HG02642 (cell line): ENCODE data around the gene FTCD.
"Not testable (repeated sequence)": the region's sequence is repeated elsewhere in the genome, so short reads cannot be mapped to it uniquely, and the experiment has no call there.

Source experiments
- ATAC-seq: cut with Tn5 transposase; IDR thresholded peaks from one replicate; pipeline ENCODE4 v1.9.1; 2021; ENCODE audit warnings: mild to moderate bottlenecking; ENCODE audit not compliant: unreplicated experiment, poor library complexity

Gene FTCD

GRCh38 chr21:46171996-46172862 is 16.9 kb upstream of the FTCD start:
- ATAC-seq = no peak

DNA sequence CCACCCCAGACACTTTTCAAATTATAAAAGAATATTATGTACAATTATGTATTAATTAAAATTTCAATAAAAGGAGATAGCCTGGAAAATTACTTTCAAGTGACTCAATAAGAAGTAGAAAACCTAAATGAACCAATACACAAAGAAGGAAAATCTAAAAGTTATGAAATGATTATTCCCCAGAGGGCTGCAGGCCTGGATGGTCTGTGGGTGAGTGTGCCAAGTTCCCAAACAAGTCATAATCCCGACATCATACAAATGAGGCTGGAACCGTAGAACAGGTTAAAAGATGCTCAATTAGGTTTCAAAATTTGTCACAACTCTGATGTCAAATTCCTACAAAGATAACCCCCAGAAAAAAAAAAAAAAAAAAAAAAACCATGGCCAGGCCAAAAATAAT is 16.2 kb upstream of the FTCD start:
- no peak for ATAC-seq

DNA sequence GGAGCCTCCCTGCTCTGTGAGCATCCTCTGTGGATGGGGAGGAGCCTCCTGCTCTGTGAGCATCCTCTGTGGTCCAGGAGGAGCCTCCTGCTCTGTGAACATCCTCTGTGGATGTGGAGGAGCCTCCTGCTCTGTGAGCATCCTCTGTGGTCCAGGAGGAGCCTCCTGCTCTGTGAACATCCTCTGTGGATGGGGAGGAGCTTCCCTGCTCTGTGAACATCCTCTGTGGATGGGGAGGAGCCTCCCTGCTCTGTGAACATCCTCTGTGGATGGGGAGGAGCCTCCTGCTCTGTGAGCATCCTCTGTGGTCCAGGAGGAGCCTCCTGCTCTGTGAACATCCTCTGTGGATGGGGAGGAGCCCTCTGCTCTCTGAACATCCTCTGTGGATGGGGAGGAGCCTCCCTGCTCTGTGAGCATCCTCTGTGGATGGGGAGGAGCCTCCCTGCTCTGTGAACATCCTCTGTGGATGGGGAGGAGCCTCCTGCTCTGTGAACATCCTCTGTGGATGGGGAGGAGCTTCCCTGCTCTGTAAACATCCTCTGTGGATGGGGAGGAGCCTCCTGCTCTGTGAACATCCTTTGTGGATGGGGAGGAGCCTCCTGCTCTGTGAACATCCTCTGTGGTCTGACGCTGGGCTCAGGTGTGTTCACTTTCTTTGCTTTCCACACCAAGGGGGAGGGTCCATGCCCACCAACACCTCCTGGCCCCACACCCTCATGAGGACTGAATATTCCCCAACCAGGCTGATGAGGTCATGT is 15.2 kb upstream of the FTCD start:
- not testable (repeated sequence) for ATAC-seq

- ATAC-seq = no peak
These were observed 13.4 kb upstream of the FTCD start for GRCh38 chr21:46168659-46169386.

- no peak for ATAC-seq
These were observed 12.9 kb upstream of the FTCD start for GRCh38 chr21:46168238-46168637.

- no peak for ATAC-seq
These were observed 9.7 kb upstream of the FTCD start for GRCh38 chr21:46165098-46165497.

- ATAC-seq = no peak
These were observed 8.0 kb upstream of the FTCD start for GRCh38 chr21:46163380-46163779.

DNA sequence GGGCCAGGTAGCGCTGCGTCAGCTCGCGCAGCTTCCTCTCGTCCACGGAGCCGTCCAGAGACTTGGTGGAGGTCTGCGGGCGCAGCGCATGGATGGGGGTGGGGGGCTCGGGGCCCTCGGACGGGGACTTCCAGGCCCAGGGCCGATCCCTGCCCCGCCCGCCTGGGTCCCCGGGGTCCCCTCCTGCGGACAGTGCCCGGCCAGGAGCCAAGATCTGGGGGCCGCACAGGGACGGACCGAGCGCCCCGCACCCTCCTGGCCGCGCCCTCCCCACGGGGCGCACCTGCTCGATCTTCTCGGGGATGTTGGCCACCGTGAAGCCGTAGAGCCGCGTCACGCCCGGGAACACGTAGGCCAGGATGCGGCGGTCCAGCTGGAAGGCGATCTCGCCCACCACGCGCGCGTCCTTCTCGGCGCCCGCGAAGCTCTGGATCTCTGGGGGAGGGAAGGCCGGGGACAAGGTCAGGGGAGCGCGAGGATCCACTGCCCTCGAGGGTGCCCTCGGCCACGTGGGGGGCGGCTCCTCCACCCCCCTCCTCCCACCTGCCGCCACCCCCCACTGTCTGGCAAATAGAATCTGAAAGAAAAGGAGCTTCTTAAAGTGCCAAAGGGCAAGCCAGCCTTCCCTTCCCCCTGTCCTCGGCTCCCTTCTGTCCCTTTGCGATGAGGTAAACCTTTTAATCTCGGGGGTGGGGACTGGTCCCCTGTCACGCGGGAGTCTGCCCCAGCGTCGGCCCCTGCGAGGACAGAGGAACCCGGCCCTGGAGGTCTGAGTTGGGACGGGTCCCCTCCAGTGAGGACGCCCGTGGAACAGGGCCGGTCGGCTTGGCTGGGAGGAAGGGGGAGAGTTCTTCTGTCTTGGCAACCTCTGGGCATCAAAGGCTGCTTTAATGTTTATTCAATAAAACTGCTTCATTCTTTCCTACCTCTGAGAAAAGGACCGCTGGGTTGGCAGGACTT is 6.5 kb upstream of the FTCD start:
- ATAC-seq = no peak

DNA sequence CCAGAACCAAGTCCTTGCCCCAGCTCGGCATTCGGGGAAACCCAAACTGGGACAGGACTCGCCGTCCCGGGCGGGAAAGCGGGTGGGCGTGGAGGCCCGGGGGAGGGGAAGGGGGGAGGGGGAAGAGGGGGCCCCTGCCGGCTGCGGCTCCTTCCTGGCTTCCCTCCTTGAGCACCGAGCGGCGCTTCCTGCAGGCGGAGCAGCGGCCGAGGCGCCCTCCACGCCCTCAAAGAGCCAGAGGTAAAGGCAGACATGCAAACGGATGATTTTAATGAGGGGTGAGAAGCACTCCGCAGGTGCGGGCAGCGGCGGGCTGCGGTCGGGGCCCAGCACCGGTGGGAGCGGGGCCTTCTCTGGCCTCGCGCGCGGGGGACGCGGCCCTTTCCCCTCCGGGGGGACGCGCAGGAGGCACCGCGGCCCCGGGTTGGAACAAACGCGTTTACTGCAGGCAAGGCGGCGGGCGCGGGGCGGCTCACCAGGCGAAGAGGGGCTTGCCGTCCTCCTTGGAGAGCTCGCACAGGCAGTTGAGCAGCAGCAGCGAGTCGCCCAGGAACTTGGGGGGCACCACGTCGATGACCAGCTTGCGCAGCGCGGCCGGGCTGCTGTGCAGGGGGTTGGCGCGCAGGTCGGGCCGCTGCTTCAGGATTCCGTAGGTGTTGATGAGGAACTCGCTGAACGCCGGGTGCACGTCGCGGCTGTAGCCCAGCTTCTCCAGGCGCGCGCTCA is 5.7 kb upstream of the FTCD start:
- no peak for ATAC-seq

DNA sequence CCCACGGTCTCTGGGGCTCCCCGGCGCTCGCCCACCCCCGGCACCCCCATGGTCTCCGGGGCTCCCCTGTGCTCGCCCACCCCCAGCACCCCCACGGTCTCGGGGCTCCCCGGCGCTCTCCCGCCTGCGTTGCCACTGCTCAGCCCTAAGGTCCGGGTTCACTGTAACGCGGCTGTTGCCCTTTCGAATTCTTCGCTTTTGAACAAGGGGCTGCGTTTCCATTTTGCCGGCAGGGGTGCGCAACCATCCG is 5.2 kb upstream of the FTCD start:
- no peak for ATAC-seq

- ATAC-seq = no peak
These were observed 4.7 kb upstream of the FTCD start for GRCh38 chr21:46159841-46160656.

DNA sequence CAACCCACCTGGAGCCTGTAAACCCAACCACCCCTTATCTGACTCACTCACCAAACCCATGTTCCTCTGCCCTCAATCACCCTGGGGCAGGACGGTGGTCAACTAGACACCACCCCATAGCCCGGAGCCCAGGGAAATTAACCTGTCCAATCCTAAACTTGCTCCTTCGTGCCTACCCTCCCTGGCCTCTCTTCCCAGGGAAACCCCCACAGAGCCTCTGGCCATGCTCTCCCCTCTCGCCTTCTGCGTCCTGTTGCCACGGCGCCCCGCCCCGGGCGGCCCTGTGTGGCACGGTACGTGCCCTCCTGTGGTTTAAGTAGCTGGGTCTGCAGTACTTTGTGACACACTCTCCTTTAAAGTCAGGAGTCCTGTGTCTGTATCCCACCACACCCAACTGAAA is 4.0 kb upstream of the FTCD start:
- ATAC-seq = no peak

- ATAC-seq = no peak
These were observed 3.4 kb upstream of the FTCD start for GRCh38 chr21:46158666-46159300.

- no peak for ATAC-seq
These were observed 2.6 kb upstream of the FTCD start for GRCh38 chr21:46157987-46158451.

GRCh38 chr21:46157396-46157986 is 2.1 kb upstream of the FTCD start:
- no peak for ATAC-seq

DNA sequence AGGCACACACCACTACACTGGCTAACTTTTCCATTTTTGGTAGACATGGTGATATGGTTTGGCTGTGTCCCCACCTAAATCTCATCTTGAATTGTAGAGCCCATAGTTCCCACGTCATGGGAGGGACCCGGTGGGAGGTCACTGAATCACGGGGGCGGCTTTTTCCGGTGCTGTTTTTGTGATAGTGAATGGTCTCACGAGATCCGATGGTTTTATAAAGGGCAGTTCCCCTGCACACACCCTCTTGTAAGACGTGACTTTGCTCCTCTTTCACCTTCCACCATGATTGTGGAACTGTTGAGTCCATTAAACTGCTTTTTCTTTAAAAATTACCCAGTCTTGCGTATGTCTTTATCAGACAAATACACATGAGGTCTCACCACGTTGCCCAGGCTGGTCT is 1.3 kb upstream of the FTCD start:
- no peak for ATAC-seq

- no peak for ATAC-seq
These were observed 933 bp upstream of the FTCD start for GRCh38 chr21:46156378-46156645.

- no peak for ATAC-seq
These were observed 345 bp downstream of the FTCD start for GRCh38 chr21:46154955-46155513.
